ENCODE measurements around the gene CARMIL1. TPM values are rescaled to one million over a fixed set of nuclear protein-coding genes. Genes with fewer than 3 reads are reported as not detected.

CARMIL1 gene
- total and polyA plus RNA-seq, 10 of the 15 experiments (the other 5 are each of a cell fraction or from before 2014, with no cell fraction given), result 6.4 to 18.1 (median 10.3) TPM

DNA sequence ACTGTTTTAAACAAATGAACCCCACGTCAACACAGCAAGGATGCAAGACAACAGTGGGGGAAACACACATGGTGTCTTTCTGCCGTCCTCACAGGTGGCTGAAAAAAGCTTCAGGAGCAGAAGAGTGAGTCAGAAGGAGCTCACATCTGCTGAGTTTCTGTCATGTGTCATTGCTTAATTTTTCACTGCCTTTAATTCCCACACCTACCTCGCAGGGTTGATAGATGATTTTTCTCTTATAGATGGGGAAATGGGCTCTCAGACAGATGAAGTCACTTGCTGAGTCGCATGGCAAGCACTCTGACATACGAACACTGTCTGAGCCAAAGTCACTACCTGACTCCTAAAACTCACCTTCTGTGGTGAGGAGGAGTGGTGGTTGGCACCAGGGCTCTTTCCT lies 28.3 kb upstream of the CARMIL1 start:
- TF ChIP-seq TCF3 (IDR thresholded peaks at IDR 0.05; ENCODE audit: borderline replicate concordance, insufficient read depth, low read depth, low read length) (0 out of 2 replicates have a peak, but pooled peaks have one; percentile 34), LARP7 (IDR thresholded peaks at IDR 0.05) (no peak), ATF2 (IDR thresholded peaks at IDR 0.05; ENCODE audit: low read length) (0 out of 2 replicates have a peak, but pooled peaks have one; percentile 32), ATF7 (IDR thresholded peaks at IDR 0.05; ENCODE audit: low read depth) (0 out of 2 replicates have a peak, but pooled peaks have one; percentile 12), ZZZ3 (IDR thresholded peaks at IDR 0.05; ENCODE audit: control insufficient read depth, insufficient read length, low read depth) (no peak)
- TF ChIP-seq, protein P1, sequence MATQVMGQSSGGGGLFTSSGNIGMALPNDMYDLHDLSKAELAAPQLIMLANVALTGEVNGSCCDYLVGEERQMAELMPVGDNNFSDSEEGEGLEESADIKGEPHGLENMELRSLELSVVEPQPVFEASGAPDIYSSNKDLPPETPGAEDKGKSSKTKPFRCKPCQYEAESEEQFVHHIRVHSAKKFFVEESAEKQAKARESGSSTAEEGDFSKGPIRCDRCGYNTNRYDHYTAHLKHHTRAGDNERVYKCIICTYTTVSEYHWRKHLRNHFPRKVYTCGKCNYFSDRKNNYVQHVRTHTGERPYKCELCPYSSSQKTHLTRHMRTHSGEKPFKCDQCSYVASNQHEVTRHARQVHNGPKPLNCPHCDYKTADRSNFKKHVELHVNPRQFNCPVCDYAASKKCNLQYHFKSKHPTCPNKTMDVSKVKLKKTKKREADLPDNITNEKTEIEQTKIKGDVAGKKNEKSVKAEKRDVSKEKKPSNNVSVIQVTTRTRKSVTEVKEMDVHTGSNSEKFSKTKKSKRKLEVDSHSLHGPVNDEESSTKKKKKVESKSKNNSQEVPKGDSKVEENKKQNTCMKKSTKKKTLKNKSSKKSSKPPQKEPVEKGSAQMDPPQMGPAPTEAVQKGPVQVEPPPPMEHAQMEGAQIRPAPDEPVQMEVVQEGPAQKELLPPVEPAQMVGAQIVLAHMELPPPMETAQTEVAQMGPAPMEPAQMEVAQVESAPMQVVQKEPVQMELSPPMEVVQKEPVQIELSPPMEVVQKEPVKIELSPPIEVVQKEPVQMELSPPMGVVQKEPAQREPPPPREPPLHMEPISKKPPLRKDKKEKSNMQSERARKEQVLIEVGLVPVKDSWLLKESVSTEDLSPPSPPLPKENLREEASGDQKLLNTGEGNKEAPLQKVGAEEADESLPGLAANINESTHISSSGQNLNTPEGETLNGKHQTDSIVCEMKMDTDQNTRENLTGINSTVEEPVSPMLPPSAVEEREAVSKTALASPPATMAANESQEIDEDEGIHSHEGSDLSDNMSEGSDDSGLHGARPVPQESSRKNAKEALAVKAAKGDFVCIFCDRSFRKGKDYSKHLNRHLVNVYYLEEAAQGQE (IDR thresholded peaks at IDR 0.05; ENCODE audit: low read depth, low read length), result no peak
- H3K4me2 ChIP-seq (ENCODE audit: control insufficient read depth, insufficient read depth), result peak overlapping the region; percentile 15; the same call in 1 of the 2 replicates
- no peaks in the 10 kb centered on the region for H3K4me1 ChIP-seq (ENCODE audit: control insufficient read depth, insufficient read depth, low read length)
- WGBS (ENCODE audit: insufficient coverage, insufficient replicate concordance, low lambda C conversion rate, missing lambda C conversion rate), result 2% methylated on average over 5 of the region's 5 CpGs
- ChIA-PET SMC1A (ENCODE audit: uncharacterized antibody, unreplicated experiment) (interaction anchor here (0.7 to 1.2 kb wide), 2 partner anchors 15 to 262 kb away, joined by 3 to 4 read pairs; no protein-coding TSS in a partner anchor), RAD21 (ENCODE audit: unreplicated experiment) (interaction anchor here (1.0 to 1.3 kb wide), 3 partner anchors 13 to 467 kb away, joined by 3 read pairs; no protein-coding TSS in a partner anchor), CTCF (interaction anchor here (1.1 to 4.0 kb wide), 5 partner anchors 10 to 694 kb away, joined by 3 to 28 read pairs (median 5); no protein-coding TSS in a partner anchor), POLR2A (no interaction called here)
- H3K9me3 ChIP-seq (replicated peaks; ENCODE audit: control insufficient read depth, insufficient read depth, low read length), result no peaks in the 10 kb centered on the region
- in situ Hi-C loops (cut with MboI), result loop anchor here (25.0 kb wide), 1 partner anchor 686 kb away; the partner anchor contains the start of gene SLC17A2
- no peaks in the 10 kb centered on the region for H3K36me3 ChIP-seq (ENCODE audit: control insufficient read depth in 2 of 2, insufficient read depth in 2 of 2, low read length in 1 of 2)
- DNase-seq (ENCODE audit: low read depth, low spot score) (peak; percentile 38), FAIRE-seq (no peak), ATAC-seq (peak; percentile 74)
- BruUV-seq (replicated peaks), result no TSS peak
- intact Hi-C loops (cut with micrococcal nuclease; ENCODE audit: unreplicated experiment), result no loop called here
- H2AFZ ChIP-seq (ENCODE audit: control insufficient read depth, low read depth, low read length), result no peak overlapping the region
- no peak overlapping the region for H3K9ac ChIP-seq (ENCODE audit: control insufficient read depth, insufficient read depth, low read length)
- H3K4me3 ChIP-seq, result no peak overlapping the region
- H3K79me2 ChIP-seq (ENCODE audit: control insufficient read depth, insufficient read depth, low read length), result no peaks in the 10 kb centered on the region
- H3K27ac ChIP-seq (ENCODE audit: control insufficient read depth, insufficient read depth), result no peak overlapping the region
- no peaks in the 10 kb centered on the region for H3K27me3 ChIP-seq (replicated peaks in 1 of 2; ENCODE audit: control insufficient read depth in 2 of 2, insufficient read depth in 2 of 2, low read length in 1 of 2)
- H4K20me1 ChIP-seq (ENCODE audit: control insufficient read depth, insufficient read depth), result no peaks in the 10 kb centered on the region
